H9 (cell line): ENCODE results near the gene NECAP2. TPM values are rescaled to one million over a fixed set of nuclear protein-coding genes. Genes with fewer than 3 reads are reported as not detected.

Experiments used
- DNase-seq: peaks from one replicate; pipeline ENCODE4 v3.0.0-alpha.2; 2017
- H2AFZ ChIP-seq: one replicate; pipeline ENCODE4 v1.6.1; 2013; ENCODE audit warnings: mild to moderate bottlenecking, low read length, control low read depth, moderate library complexity
- H2AK5ac ChIP-seq: 2 replicates; pipeline ENCODE4 v1.6.1; 2013; ENCODE audit warnings: low read length, control low read depth, mixed read lengths; ENCODE audit not compliant: insufficient read length
- H2BK120ac ChIP-seq: one replicate; pipeline ENCODE4 v1.6.1; 2013; ENCODE audit warnings: low read depth, mild to moderate bottlenecking, low read length, control low read depth, inconsistent platforms; ENCODE audit not compliant: poor library complexity, severe bottlenecking
- H2BK12ac ChIP-seq: 2 replicates; pipeline ENCODE4 v1.6.1; 2013; ENCODE audit warnings: low read length, control low read depth, mixed read lengths, low read depth; ENCODE audit not compliant: insufficient read length
- H2BK15ac ChIP-seq: 2 replicates; pipeline ENCODE4 v1.6.1; 2013; ENCODE audit warnings: low read depth, low read length, control low read depth
- H2BK20ac ChIP-seq: one replicate; pipeline ENCODE4 v1.6.1; 2013; ENCODE audit warnings: low read depth, mild to moderate bottlenecking, low read length, control low read depth, inconsistent platforms; ENCODE audit not compliant: poor library complexity, severe bottlenecking
- H2BK5ac ChIP-seq: 2 replicates; pipeline ENCODE4 v1.6.1; 2013; ENCODE audit warnings: low read length, control low read depth, mixed read lengths; ENCODE audit not compliant: insufficient read length
- H3K14ac ChIP-seq: 2 replicates; pipeline ENCODE4 v1.6.1; 2013; ENCODE audit warnings: low read length, control low read depth; ENCODE audit not compliant: insufficient read depth
- H3K18ac ChIP-seq: 2 replicates; pipeline ENCODE4 v1.6.1; 2013; ENCODE audit warnings: low read depth, mild to moderate bottlenecking, mixed read lengths, low read length, control low read depth; ENCODE audit not compliant: insufficient read length
- H3K23ac ChIP-seq: 2 replicates; pipeline ENCODE4 v1.6.1; 2013; ENCODE audit warnings: low read length, control low read depth, mixed read lengths, low read depth; ENCODE audit not compliant: insufficient read length
- H3K23me2 ChIP-seq: 2 replicates; pipeline ENCODE4 v1.6.1; 2013; ENCODE audit warnings: low read depth, mild to moderate bottlenecking, mixed read lengths, low read length, control low read depth; ENCODE audit not compliant: insufficient read length, poor library complexity, severe bottlenecking
- H3K27ac ChIP-seq: 2 replicates; pipeline ENCODE4 v1.5.1; 2013; ENCODE audit warnings: low read length, control low read depth, mixed read lengths, low read depth; ENCODE audit not compliant: insufficient read length
- H3K27me3 ChIP-seq: 2 replicates; pipeline ENCODE4 v1.6.1; 2013; ENCODE audit warnings: low read length, control low read depth, inconsistent platforms; ENCODE audit not compliant: insufficient read depth
- H3K4ac ChIP-seq: 2 replicates; pipeline ENCODE4 v1.6.1; 2013; ENCODE audit warnings: low read depth, mild to moderate bottlenecking, control low read depth, inconsistent platforms, low read length, moderate library complexity
- H3K4me1 ChIP-seq: 2 replicates; pipeline ENCODE4 v1.6.1; 2013; ENCODE audit warnings: low read length, control low read depth, inconsistent platforms; ENCODE audit not compliant: insufficient read depth
- H3K4me2 ChIP-seq: 2 replicates; pipeline ENCODE4 v1.6.1; 2013; ENCODE audit warnings: low read length, control low read depth, mixed read lengths; ENCODE audit not compliant: insufficient read length, insufficient read depth
- H3K56ac ChIP-seq: 2 replicates; pipeline ENCODE4 v1.6.1; 2013; ENCODE audit warnings: low read depth, mild to moderate bottlenecking, mixed read lengths, low read length, control low read depth; ENCODE audit not compliant: insufficient read length
- H3K79me1 ChIP-seq: 2 replicates; pipeline ENCODE4 v1.6.1; 2013; ENCODE audit warnings: low read depth, mild to moderate bottlenecking, moderate library complexity, low read length, control low read depth, inconsistent platforms; ENCODE audit not compliant: insufficient read depth, poor library complexity, severe bottlenecking
- H3K79me2 ChIP-seq: 2 replicates; pipeline ENCODE4 v1.6.1; 2013; ENCODE audit warnings: low read length, control low read depth, inconsistent platforms; ENCODE audit not compliant: insufficient read depth
- H3K9ac ChIP-seq: 2 replicates; pipeline ENCODE4 v1.6.1; 2013; ENCODE audit warnings: low read length, control low read depth, mixed read lengths; ENCODE audit not compliant: insufficient read length; ENCODE audit errors: extremely low read depth
- H3K9me3 ChIP-seq: one replicate; pipeline ENCODE4 v1.6.1; 2013; ENCODE audit warnings: low read depth, low read length, inconsistent platforms; ENCODE audit not compliant: control insufficient read depth
- H3T11ph ChIP-seq: one replicate; pipeline ENCODE4 v1.6.1; 2013; ENCODE audit warnings: mild to moderate bottlenecking, low read length, control low read depth, inconsistent platforms
- H4K20me1 ChIP-seq: one replicate; pipeline ENCODE4 v1.6.1; 2013; ENCODE audit not compliant: control insufficient read depth, insufficient read length, insufficient read depth
- H4K5ac ChIP-seq: 2 replicates; pipeline ENCODE4 v1.6.1; 2013; ENCODE audit warnings: low read depth, mild to moderate bottlenecking, mixed read lengths, low read length, control low read depth; ENCODE audit not compliant: insufficient read length
- H4K8ac ChIP-seq: replicated peaks from 2 replicates; pipeline ENCODE4 v1.6.1; 2013; ENCODE audit warnings: low read length, control low read depth, mixed read lengths, low read depth; ENCODE audit not compliant: insufficient read length
- H4K91ac ChIP-seq: 2 replicates; pipeline ENCODE4 v1.6.1; 2013; ENCODE audit warnings: low read depth, mild to moderate bottlenecking, moderate library complexity, mixed read lengths, low read length, control low read depth; ENCODE audit not compliant: insufficient read length
- H3K27ac Mint-ChIP-seq, 3 experiments: 2 replicates in 2 of 3; 3 replicates in 1 of 3; pipeline ENCODE4 v1.8.0; 2020 to 2021; ENCODE audit warnings: mixed read lengths in 3 of 3, mild to moderate bottlenecking in 1 of 3, moderate library complexity in 1 of 3
- H3K27me3 Mint-ChIP-seq: 2 replicates; pipeline ENCODE4 v1.8.0; 2021; ENCODE audit warnings: low read depth, mild to moderate bottlenecking, moderate library complexity, mixed read lengths
- H3K36me3 Mint-ChIP-seq, 3 experiments: 2 replicates in 2 of 3; 3 replicates in 1 of 3; pipeline ENCODE4 v1.8.0; 2020 to 2021; ENCODE audit warnings: low read depth in 3 of 3, mixed read lengths in 3 of 3; ENCODE audit not compliant: insufficient read depth in 1 of 3
- H3K4me1 Mint-ChIP-seq, 2 experiments: 2 replicates each; pipeline ENCODE4 v1.8.0; 2020; ENCODE audit warnings: mixed read lengths in 2 of 2
- H3K4me3 Mint-ChIP-seq, 2 experiments: 2 replicates in 1 of 2; 3 replicates in 1 of 2; pipeline ENCODE4 v1.8.0; 2020 to 2021; ENCODE audit warnings: mild to moderate bottlenecking in 2 of 2, mixed read lengths in 2 of 2, moderate library complexity in 1 of 2
- H3K9me3 Mint-ChIP-seq, 2 experiments: 2 replicates in 1 of 2; 3 replicates in 1 of 2; pipeline ENCODE4 v1.8.0; 2020; ENCODE audit warnings: mild to moderate bottlenecking in 2 of 2, mixed read lengths in 2 of 2, moderate library complexity in 1 of 2
- CTCF ChIP-seq: fragments of 200-600 bp; sonication (generic); conservative IDR thresholded peaks from 3 replicates; pipeline ENCODE4 v1.8.0; 2021; ENCODE audit warnings: antibody characterized with exemption, mild to moderate bottlenecking
- WGBS: extraction: QIAGEN DNeasy Blood & Tissue Kit; methylation state at CpG from one replicate; pipeline ENCODE4 v1.1.7; 2013; ENCODE audit warnings: missing lambda C conversion rate, low lambda C conversion rate, mixed read lengths; ENCODE audit not compliant: insufficient read length; ENCODE audit errors: extremely low coverage; 5-methylcytosine and 5-hydroxymethylcytosine counted together
- total RNA-seq: library from RNA; stranded (reverse); gene quantifications from 2 replicates; pipeline ENCODE4 v1.2.1, GENCODE V29; 2021

NECAP2 gene
- total RNA-seq, 1 experiment from 2014 or later: 33.2 TPM

- no peaks in the 10 kb centered on the region for H3K4me1 ChIP-seq
- H3K4ac ChIP-seq: no peak overlapping the region
- Mint-ChIP-seq H3K9me3 (no peaks in the 10 kb centered on the region), H3K36me3 (peaks cover 9 to 25% (median 22%) of the 10 kb centered on the region in 3 experiments; a peak in 5 of 7 replicates), H3K4me1 (peaks cover 5 to 10% of the 10 kb centered on the region in 2 experiments), H3K4me3 (peak overlapping the region; percentile 89 to 96), H3K27me3 (peaks cover 10% of the 10 kb centered on the region), H3K27ac (no peak overlapping the region)
- no peak overlapping the region for H3K14ac ChIP-seq
- H3K79me2 ChIP-seq: peaks cover 2% of the 10 kb centered on the region
- H4K8ac ChIP-seq: no peak overlapping the region
- no peak for DNase-seq
- no peaks in the 10 kb centered on the region for H3K27me3 ChIP-seq
- no peak overlapping the region for H3K23ac ChIP-seq
- H2BK12ac ChIP-seq: no peak overlapping the region
- no peak overlapping the region for H2BK120ac ChIP-seq
- no peak overlapping the region for H3K9ac ChIP-seq
- H3K9me3 ChIP-seq: no peaks in the 10 kb centered on the region
- H3T11ph ChIP-seq: no peak overlapping the region
- no CpG with 5 or more reads among the region's 7 CpGs for WGBS
- no peak overlapping the region for H2BK20ac ChIP-seq
- H3K18ac ChIP-seq: no peak overlapping the region
- no peak overlapping the region for H4K5ac ChIP-seq
- H3K23me2 ChIP-seq: peaks cover 6% of the 10 kb centered on the region
- no peaks in the 10 kb centered on the region for H3K79me1 ChIP-seq
- no peak overlapping the region for H3K56ac ChIP-seq
- no peaks in the 10 kb centered on the region for H4K20me1 ChIP-seq
- no peak overlapping the region for H2AK5ac ChIP-seq
- no peak for TF ChIP-seq CTCF
- H2AFZ ChIP-seq: no peak overlapping the region
- H3K27ac ChIP-seq: no peak overlapping the region
- no peak overlapping the region for H4K91ac ChIP-seq
- no peak overlapping the region for H3K4me2 ChIP-seq
- no peak overlapping the region for H2BK5ac ChIP-seq
- no peak overlapping the region for H2BK15ac ChIP-seq
Observed at GRCh38 chr1:16442265-16442664, 1.7 kb downstream of the NECAP2 start.
